Right atrium auricular region (tissue), 2 donors: ENCODE data around the gene MAN2C1. TPM values are rescaled to one million over a fixed set of nuclear protein-coding genes. Genes with fewer than 3 reads are reported as not detected.

Experiments
- DNase-seq: peaks from one replicate; pipeline ENCODE4 v3.0.0-alpha.2; 2019; ENCODE audit warnings: low spot score
- H3K27ac ChIP-seq, 2 donors: fragments of 200-600 bp; sonication (generic); 1 replicate in 1 of 2; 2 replicates in 1 of 2; pipeline ENCODE4 v1.5.1; 2016 to 2019
- H3K27me3 ChIP-seq, 2 donors: fragments of 200-600 bp; sonication (generic); one replicate each; pipeline versions ENCODE4 v1.5.1 to v1.6.0; 2017 to 2019
- H3K36me3 ChIP-seq: fragments of 200-600 bp; sonication (generic); one replicate; pipeline ENCODE4 v1.5.1; 2016
- H3K4me1 ChIP-seq, 2 donors: fragments of 200-600 bp; sonication (generic); one replicate each; pipeline versions ENCODE4 v1.5.1 to v1.6.0; 2017 to 2019
- H3K4me3 ChIP-seq, 2 donors: fragments of 200-600 bp; sonication (generic); 1 replicate in 1 of 2; 2 replicates in 1 of 2; pipeline ENCODE4 v1.5.1; 2017 to 2019; ENCODE audit warnings: mild to moderate bottlenecking in 1 of 2, moderate library complexity in 1 of 2
- H3K9me3 ChIP-seq, 2 donors: fragments of 200-600 bp; sonication (generic); one replicate each; pipeline ENCODE4 v1.5.1; 2019
- total RNA-seq, 2 donors: library from RNA; depleted of rRNA; stranded (reverse); fragments of >200 nt; gene quantifications; one replicate each; pipeline ENCODE4 v1.1.0, GENCODE V29; 2016
- TF ChIP-seq, protein P1 (sequence below), 2 donors: fragments of 200-600 bp; sonication (generic); IDR thresholded peaks; one replicate each; pipeline ENCODE4 v1.5.1; 2019; ENCODE audit warnings: antibody characterized with exemption in 2 of 2

MAN2C1 gene
- total RNA-seq, 2 donors from 2014 or later, result 63.2 to 81.8 TPM

DNA sequence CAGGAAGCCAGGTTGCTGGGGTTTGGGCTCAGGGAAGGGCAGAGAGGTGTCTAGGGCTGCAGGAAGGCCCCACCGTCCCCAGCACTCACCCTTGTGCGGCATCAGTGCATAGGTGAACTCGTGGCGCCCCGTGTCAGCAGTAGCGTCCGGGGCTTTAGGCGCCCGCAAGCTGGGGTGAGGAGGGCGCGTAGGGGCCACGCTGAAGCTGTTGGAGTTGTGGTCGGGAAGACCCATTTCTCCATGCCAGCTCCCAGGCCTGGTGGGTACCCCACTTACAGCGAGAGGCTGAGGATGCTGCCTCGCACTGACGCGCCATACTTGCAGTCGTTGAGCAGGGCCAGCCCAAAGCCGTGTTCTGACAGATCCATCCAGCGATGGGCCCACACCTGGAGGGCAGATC is 11.9 kb downstream of the MAN2C1 start:
- H3K27ac ChIP-seq, result no peak overlapping the region
- no peak for DNase-seq
- TF ChIP-seq, protein P1, sequence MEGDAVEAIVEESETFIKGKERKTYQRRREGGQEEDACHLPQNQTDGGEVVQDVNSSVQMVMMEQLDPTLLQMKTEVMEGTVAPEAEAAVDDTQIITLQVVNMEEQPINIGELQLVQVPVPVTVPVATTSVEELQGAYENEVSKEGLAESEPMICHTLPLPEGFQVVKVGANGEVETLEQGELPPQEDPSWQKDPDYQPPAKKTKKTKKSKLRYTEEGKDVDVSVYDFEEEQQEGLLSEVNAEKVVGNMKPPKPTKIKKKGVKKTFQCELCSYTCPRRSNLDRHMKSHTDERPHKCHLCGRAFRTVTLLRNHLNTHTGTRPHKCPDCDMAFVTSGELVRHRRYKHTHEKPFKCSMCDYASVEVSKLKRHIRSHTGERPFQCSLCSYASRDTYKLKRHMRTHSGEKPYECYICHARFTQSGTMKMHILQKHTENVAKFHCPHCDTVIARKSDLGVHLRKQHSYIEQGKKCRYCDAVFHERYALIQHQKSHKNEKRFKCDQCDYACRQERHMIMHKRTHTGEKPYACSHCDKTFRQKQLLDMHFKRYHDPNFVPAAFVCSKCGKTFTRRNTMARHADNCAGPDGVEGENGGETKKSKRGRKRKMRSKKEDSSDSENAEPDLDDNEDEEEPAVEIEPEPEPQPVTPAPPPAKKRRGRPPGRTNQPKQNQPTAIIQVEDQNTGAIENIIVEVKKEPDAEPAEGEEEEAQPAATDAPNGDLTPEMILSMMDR (IDR thresholded peaks at IDR 0.05), result no peak
- H3K36me3 ChIP-seq, result peaks cover 48% of the 10 kb centered on the region
- no peaks in the 10 kb centered on the region for H3K27me3 ChIP-seq
- no peaks in the 10 kb centered on the region for H3K4me1 ChIP-seq
- no peaks in the 10 kb centered on the region for H3K9me3 ChIP-seq
- no peak overlapping the region for H3K4me3 ChIP-seq

DNA sequence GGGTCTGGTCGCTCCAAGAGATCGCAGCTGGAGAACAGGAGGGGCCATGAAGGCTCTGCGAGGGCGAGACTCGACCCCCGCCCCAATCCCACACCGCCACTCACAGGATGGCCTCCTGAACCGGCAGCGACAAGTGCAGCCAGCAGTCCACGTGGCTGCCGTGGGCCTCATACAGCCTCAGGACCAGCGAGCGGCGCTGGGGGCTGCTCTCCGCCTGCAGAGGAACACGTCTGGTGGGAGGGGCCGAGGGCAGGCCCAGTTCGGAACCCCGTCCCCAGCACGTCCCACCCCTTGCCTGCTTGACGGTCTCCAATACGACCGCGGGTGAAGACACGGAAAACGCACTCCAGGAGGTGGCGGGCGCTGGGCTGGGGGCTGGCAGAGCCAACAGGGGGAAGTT is 12.4 kb downstream of the MAN2C1 start:
- no peak for DNase-seq
- TF ChIP-seq, protein P1 (IDR thresholded peaks at IDR 0.05), result no peak
- H3K4me1 ChIP-seq, result no peaks in the 10 kb centered on the region
- no peaks in the 10 kb centered on the region for H3K9me3 ChIP-seq
- no peaks in the 10 kb centered on the region for H3K27me3 ChIP-seq
- no peak overlapping the region for H3K27ac ChIP-seq
- H3K4me3 ChIP-seq, result no peak overlapping the region
- H3K36me3 ChIP-seq, result peaks cover 43% of the 10 kb centered on the region

DNA sequence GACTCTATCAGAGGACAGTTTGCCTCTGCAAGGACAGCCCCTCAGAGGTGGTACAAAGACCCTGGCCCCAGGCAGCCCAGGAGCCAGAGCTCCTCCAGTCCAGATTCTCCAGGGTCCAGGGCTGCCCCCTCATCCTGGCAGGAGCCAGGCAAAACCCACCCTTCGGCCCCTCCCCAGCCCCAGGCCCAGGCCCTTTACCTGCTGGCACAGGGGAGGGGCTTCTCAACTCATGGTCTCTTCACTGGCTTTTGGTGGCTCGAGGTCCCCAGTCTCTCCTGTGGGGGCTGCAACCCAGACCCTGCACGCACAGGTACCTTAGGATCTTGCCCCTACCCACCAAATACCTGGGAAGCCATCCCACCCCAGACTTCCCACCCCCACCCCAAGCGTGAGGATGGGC is 13.0 kb downstream of the MAN2C1 start:
- no peaks in the 10 kb centered on the region for H3K4me1 ChIP-seq
- H3K27ac ChIP-seq, result no peak overlapping the region
- H3K9me3 ChIP-seq, result no peaks in the 10 kb centered on the region
- H3K36me3 ChIP-seq, result peaks cover 39% of the 10 kb centered on the region
- no peak for DNase-seq
- H3K27me3 ChIP-seq, result no peaks in the 10 kb centered on the region
- TF ChIP-seq, protein P1 (IDR thresholded peaks at IDR 0.05), result no peak
- H3K4me3 ChIP-seq, result no peak overlapping the region

DNA sequence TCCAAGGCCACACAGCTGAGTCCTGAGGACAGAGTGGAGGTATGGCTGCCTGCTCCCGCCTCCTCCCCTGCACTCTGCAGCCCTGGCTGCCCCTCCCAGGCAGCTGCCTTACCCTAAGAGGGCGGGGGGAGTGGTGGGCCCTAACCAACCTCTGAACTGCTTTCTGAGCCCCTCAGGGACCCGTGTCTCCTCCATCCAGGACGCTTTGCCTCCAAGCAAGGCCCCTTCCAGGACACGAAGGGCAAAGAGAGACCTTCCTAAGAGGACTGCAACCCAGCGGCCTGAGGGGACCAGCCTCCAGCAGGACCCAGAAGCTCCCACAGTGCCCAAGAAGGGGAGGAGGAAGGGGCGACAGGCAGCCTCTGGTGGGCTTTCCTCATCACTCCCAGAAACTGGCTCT is 14.0 kb downstream of the MAN2C1 start:
- Histone ChIP-seq H3K36me3 (peaks cover 30% of the 10 kb centered on the region), H3K27ac (no peak overlapping the region), H3K27me3 (no peaks in the 10 kb centered on the region), H3K4me3 (no peak overlapping the region), H3K4me1 (no peaks in the 10 kb centered on the region), H3K9me3 (no peaks in the 10 kb centered on the region)
- TF ChIP-seq, protein P1 (IDR thresholded peaks at IDR 0.05), result no peak
- DNase-seq, result no peak

DNA sequence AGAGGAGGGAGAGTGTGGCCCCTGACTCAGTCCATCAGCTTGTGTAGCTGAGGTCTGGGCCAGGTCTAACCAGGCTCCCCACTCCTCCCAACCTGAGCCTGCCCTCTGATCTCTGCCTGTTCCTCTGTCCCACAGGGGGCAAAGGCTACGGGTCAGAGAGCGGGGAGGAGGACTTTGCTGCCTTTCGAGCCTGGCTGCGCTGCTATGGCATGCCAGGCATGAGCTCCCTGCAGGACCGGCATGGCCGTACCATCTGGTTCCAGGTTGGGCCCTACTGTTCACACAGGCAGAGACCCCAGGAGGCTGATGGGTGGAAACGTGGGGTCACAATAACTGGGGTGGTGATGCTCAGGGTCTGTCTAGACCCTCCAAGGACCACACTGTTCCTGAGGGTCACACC is 14.8 kb downstream of the MAN2C1 start:
- Histone ChIP-seq H3K27ac (no peak overlapping the region), H3K4me1 (peaks cover 0 to 5% of the 10 kb centered on the region in 2 donors), H3K36me3 (peaks cover 21% of the 10 kb centered on the region), H3K9me3 (no peaks in the 10 kb centered on the region), H3K4me3 (no peak overlapping the region), H3K27me3 (no peaks in the 10 kb centered on the region)
- TF ChIP-seq, protein P1 (IDR thresholded peaks at IDR 0.05), result no peak
- DNase-seq, result no peak
